Transverse colon (tissue), 4 donors: ENCODE data around the gene TMEM156.

ENCODE experiments used
- CTCF ChIP-seq, 5 experiments: fragments of 200-600 bp in 3 of 5; fragments of 450-650 bp in 2 of 5; sonication (generic) in 3 of 5; IDR thresholded peaks; 1 replicate in 2 of 5; 2 replicates in 3 of 5; pipeline ENCODE4 v1.5.1; 2016 to 2017; ENCODE audit warnings: antibody characterized with exemption in 5 of 5, inconsistent platforms in 3 of 5, mild to moderate bottlenecking in 2 of 5, moderate library complexity in 1 of 5
- EP300 ChIP-seq: sonication (generic); formaldehyde crosslinking; IDR thresholded peaks from one replicate; pipeline ENCODE4 v1.6.1; 2017; ENCODE audit warnings: antibody characterized with exemption, low read depth
- POLR2A ChIP-seq: fragments of 450-650 bp; IDR thresholded peaks from one replicate; pipeline ENCODE4 v1.6.1; 2016; ENCODE audit warnings: antibody characterized with exemption, mild to moderate bottlenecking, moderate library complexity
- POLR2AphosphoS5 ChIP-seq, 3 donors: sonication (generic); formaldehyde crosslinking; IDR thresholded peaks; one replicate each; pipeline ENCODE4 v1.6.1; 2016; ENCODE audit warnings: antibody characterized with exemption in 3 of 3

DNA sequence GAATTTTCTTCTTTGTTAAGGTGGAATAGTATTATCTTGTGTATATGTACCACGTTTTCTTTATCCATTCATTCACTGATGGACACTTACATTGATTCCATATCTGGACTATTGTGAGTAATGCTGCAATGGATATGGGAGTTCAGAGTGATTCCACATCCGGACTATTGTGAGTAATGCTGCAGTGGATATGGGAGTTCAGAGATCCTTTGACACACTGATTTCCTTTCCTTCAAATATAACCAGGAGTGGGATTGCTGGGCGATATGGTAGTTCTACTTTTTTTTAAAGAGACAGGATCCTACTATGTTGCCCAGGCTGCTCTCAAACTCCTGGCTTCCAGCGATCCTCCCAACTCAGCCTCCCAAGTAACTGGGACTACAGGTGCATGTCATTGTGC, 12.1 kb downstream of the TMEM156 start:
- no peak for TF ChIP-seq CTCF (IDR thresholded peaks at IDR 0.05)
- TF ChIP-seq EP300, result no peak
- TF ChIP-seq POLR2A, result no peak
- TF ChIP-seq POLR2AphosphoS5 (IDR thresholded peaks at IDR 0.05), result no peak
